ENCODE results near the gene IFT25. TPM values are rescaled to one million over a fixed set of nuclear protein-coding genes. Genes with fewer than 3 reads are reported as not detected.

The IFT25 gene
- total and polyA plus RNA-seq, 2 of the 13 experiments (the other 11 are each of a cell fraction or from before 2014, with no cell fraction given), result 19.7 to 48.0 TPM

DNA sequence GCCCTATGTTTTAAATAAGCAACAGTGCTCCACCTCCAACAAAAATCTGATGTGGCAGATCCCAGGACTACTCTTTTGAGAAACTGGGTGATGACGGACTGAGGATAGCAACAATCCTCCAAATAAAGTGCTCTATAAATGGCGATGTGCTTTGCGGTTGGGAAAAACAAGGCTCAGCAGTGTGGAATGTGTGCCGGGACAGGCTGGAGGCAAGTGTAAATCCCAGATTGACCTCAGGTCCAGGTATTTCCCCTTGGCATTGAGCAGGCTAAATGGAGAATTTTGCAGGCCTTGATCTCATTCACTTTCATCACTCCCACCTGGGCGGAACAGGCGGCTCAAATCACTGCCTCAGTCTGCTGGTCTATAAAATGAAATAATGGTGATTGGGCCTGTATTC lies 35.7 kb upstream of the IFT25 start (continued):
- TF ChIP-seq RARA (CRISPR knock-in tag; IDR thresholded peaks at IDR 0.05) (peak; percentile 47), BRD4 (CRISPR knock-in tag; IDR thresholded peaks at IDR 0.05) (no peak), NR2F6 (IDR thresholded peaks at IDR 0.05) (peak; percentile 48), NR2F6 (CRISPR knock-in tag; IDR thresholded peaks at IDR 0.05) (0 out of 2 replicates have a peak, but pooled peaks have one; percentile 51), ZBTB20 (CRISPR knock-in tag; IDR thresholded peaks at IDR 0.05; ENCODE audit: borderline replicate concordance, low read depth) (no peak), SETDB1 (CRISPR knock-in tag; IDR thresholded peaks at IDR 0.05; ENCODE audit: borderline replicate concordance) (no peak), SKI (IDR thresholded peaks at IDR 0.05; ENCODE audit: partially characterized antibody) (peak; percentile 62)
- TF ChIP-seq, protein P1, sequence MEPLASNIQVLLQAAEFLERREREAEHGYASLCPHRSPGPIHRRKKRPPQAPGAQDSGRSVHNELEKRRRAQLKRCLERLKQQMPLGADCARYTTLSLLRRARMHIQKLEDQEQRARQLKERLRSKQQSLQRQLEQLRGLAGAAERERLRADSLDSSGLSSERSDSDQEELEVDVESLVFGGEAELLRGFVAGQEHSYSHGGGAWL (CRISPR knock-in tag; IDR thresholded peaks at IDR 0.05), result no peak

DNA sequence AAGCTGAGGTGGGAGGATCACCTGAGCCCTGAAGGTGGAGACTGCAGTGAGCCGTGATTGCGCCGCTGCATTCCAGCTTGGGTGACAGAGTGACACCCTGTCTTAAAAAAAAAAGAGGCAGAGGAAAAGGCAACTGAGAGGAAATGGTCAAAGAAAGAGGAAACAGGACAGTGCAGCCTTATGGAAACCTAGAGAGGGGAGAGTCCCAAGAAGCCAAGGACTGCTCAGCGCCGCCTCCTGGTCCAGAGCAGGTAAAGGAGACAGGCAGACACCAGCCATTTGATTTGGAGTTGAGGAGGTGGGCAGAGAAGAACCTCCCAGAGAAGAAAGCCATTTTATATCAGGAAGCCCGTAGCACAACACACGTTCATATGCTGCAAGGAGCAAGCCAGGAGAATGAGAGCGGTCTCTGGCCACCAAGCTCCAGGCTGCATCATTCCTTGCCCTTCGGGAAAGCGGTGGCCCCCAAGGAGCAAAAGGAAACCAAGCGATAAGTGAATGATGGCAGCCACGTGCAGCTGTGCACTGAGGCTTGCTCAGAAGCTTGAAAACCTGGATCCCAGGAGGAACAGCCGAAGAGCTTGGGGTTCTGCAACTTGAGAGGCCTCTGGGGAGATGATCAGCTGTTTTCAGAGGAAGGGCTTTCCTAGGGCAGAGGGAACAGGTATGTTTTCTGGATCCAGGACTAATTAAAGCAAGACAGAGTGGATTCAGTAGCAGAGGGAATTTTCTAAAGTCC lies 34.4 kb upstream of the IFT25 start:
- 79% methylated on average over 13 of the region's 13 CpGs for WGBS (ENCODE audit: low lambda C conversion rate)
- CTCF ChIA-PET (ENCODE audit: low intra/inter-chr PET ratio, low total read pairs), result no interaction called here
- no peak for FAIRE-seq
- TF ChIP-seq, protein P2, sequence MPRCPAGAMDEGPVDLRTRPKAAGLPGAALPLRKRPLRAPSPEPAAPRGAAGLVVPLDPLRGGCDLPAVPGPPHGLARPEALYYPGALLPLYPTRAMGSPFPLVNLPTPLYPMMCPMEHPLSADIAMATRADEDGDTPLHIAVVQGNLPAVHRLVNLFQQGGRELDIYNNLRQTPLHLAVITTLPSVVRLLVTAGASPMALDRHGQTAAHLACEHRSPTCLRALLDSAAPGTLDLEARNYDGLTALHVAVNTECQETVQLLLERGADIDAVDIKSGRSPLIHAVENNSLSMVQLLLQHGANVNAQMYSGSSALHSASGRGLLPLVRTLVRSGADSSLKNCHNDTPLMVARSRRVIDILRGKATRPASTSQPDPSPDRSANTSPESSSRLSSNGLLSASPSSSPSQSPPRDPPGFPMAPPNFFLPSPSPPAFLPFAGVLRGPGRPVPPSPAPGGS (CRISPR knock-in tag; IDR thresholded peaks at IDR 0.05), result no peak
- TF ChIP-seq, protein P3, sequence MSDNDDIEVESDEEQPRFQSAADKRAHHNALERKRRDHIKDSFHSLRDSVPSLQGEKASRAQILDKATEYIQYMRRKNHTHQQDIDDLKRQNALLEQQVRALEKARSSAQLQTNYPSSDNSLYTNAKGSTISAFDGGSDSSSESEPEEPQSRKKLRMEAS (IDR thresholded peaks at IDR 0.05), result no peak
- TF ChIP-seq RFX1 (IDR thresholded peaks at IDR 0.05) (no peak), CBFB (CRISPR knock-in tag; IDR thresholded peaks at IDR 0.05) (no peak), ZZZ3 (CRISPR knock-in tag; IDR thresholded peaks at IDR 0.05; ENCODE audit: borderline replicate concordance) (no peak), YEATS4 (CRISPR knock-in tag; IDR thresholded peaks at IDR 0.05; ENCODE audit: borderline replicate concordance) (no peak), ZNF615 (CRISPR knock-in tag; IDR thresholded peaks at IDR 0.05; ENCODE audit: borderline replicate concordance) (no peak), CENPT (CRISPR knock-in tag; IDR thresholded peaks at IDR 0.05; ENCODE audit: low read depth) (no peak), RAD51 (IDR thresholded peaks at IDR 0.05; ENCODE audit: borderline replicate concordance) (no peak), ZNF644 (CRISPR knock-in tag; IDR thresholded peaks at IDR 0.05; ENCODE audit: low read depth) (no peak), ONECUT2 (CRISPR knock-in tag; IDR thresholded peaks at IDR 0.05) (no peak)
- TF ChIP-seq, protein P4, sequence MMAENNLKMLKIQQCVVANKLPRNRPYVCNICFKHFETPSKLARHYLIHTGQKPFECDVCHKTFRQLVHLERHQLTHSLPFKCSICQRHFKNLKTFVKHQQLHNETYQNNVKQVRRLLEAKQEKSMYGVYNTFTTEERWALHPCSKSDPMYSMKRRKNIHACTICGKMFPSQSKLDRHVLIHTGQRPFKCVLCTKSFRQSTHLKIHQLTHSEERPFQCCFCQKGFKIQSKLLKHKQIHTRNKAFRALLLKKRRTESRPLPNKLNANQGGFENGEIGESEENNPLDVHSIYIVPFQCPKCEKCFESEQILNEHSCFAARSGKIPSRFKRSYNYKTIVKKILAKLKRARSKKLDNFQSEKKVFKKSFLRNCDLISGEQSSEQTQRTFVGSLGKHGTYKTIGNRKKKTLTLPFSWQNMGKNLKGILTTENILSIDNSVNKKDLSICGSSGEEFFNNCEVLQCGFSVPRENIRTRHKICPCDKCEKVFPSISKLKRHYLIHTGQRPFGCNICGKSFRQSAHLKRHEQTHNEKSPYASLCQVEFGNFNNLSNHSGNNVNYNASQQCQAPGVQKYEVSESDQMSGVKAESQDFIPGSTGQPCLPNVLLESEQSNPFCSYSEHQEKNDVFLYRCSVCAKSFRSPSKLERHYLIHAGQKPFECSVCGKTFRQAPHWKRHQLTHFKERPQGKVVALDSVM (CRISPR knock-in tag; IDR thresholded peaks at IDR 0.05), result no peak
- TF ChIP-seq, protein P5, sequence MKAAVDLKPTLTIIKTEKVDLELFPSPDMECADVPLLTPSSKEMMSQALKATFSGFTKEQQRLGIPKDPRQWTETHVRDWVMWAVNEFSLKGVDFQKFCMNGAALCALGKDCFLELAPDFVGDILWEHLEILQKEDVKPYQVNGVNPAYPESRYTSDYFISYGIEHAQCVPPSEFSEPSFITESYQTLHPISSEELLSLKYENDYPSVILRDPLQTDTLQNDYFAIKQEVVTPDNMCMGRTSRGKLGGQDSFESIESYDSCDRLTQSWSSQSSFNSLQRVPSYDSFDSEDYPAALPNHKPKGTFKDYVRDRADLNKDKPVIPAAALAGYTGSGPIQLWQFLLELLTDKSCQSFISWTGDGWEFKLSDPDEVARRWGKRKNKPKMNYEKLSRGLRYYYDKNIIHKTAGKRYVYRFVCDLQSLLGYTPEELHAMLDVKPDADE (CRISPR knock-in tag; IDR thresholded peaks at IDR 0.05), result no peak

More for the DNA sequence above, 34.4 kb upstream of the IFT25 start:
- Histone ChIP-seq H3K9ac (ENCODE audit: insufficient read depth, low read depth, low read length) (no peak overlapping the region), H3K4me1 (ENCODE audit: insufficient read depth, low read length) (peaks cover 47% of the 10 kb centered on the region), H3K36me3 (replicated peaks in 1 of 2; ENCODE audit: control insufficient read depth in 1 of 2, insufficient read depth in 2 of 2, low read length in 2 of 2) (no peaks in the 10 kb centered on the region), H3K27me3 (ENCODE audit: control insufficient read depth in 1 of 2, insufficient read depth in 2 of 2, low read length in 2 of 2) (no peaks in the 10 kb centered on the region), H4K20me1 (ENCODE audit: insufficient read depth, low read length) (no peaks in the 10 kb centered on the region), H2AFZ (ENCODE audit: low read length) (peak overlapping the region; percentile 2), H3K79me2 (ENCODE audit: insufficient read depth, low read length) (no peaks in the 10 kb centered on the region), H3K4me3 (replicated peaks in 1 of 3; ENCODE audit: insufficient read depth in 1 of 3, low read depth in 2 of 3, low read length in 3 of 3) (no peak overlapping the region), H3K4me2 (ENCODE audit: low read depth, low read length) (peak overlapping the region; percentile 12; the same call in 1 of the 2 replicates), H3K9me3 (ENCODE audit: low read length) (no peaks in the 10 kb centered on the region), H3K27ac (ENCODE audit: extremely low read length, insufficient read depth, low read length) (no peak overlapping the region)
- in situ Hi-C loops (cut with HindIII; ENCODE audit: extremely low pct_ligation_motif_present, low pct_unique_long_range_greater_than_20kb) (no loop called here), intact Hi-C loops (cut with micrococcal nuclease; ENCODE audit: unreplicated experiment) (no loop called here)
- ATAC-seq (0 out of 3 replicates have a peak, but pooled peaks have one; percentile 8), DNase-seq (ENCODE audit: low spot score) (no peak)
- no TSS peak for BruUV-seq (replicated peaks)
- POLR2A ChIA-PET, result no interaction called here

Data from HepG2 (cell line).